Right lung (tissue), 5 donors: ENCODE data around the gene NELL2. TPM values are rescaled to one million over a fixed set of nuclear protein-coding genes. Genes with fewer than 3 reads are reported as not detected.
"Not testable (repeated sequence)": the region's sequence is repeated elsewhere in the genome, so short reads cannot be mapped to it uniquely, and the experiment has no call there.

ENCODE experiments used
- DNase-seq, 2 donors: peaks; one replicate each; pipeline ENCODE4 v3.0.0-alpha.2; 2013
- polyA plus RNA-seq, 5 donors: library from polyadenylated mRNA; unstranded; fragments of 120-200 nt; gene quantifications; one replicate each; pipeline versions ENCODE4 v1.2.1 to v1.2.3, GENCODE V29; 2013; ENCODE audit warnings: inconsistent platforms in 1 of 5, low replicate concordance in 1 of 5; ENCODE audit not compliant: insufficient read length in 5 of 5, insufficient read depth in 1 of 5

The NELL2 gene
- polyA plus RNA-seq, 5 donors = 25.3 to 42.4 (median 31.4) TPM

DNA sequence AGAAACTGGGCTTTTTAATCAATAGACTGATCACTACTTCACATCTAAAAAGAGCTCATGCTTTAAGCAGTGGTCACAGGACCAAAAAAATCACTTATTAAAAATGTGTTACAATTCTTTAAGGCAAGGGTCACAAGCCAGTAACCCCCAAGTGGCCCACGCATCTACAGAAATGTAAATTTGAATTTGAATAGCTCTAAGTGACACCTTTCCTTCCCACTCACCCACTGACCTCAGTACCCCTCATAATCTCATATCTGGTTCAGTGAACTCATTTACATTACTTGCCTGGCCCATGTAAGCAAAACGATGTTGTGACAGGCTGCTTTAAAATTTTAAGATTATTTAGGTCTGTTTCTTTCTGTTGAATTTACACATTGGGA lies 27.4 kb downstream of the NELL2 start:
- DNase-seq = no peak

DNA sequence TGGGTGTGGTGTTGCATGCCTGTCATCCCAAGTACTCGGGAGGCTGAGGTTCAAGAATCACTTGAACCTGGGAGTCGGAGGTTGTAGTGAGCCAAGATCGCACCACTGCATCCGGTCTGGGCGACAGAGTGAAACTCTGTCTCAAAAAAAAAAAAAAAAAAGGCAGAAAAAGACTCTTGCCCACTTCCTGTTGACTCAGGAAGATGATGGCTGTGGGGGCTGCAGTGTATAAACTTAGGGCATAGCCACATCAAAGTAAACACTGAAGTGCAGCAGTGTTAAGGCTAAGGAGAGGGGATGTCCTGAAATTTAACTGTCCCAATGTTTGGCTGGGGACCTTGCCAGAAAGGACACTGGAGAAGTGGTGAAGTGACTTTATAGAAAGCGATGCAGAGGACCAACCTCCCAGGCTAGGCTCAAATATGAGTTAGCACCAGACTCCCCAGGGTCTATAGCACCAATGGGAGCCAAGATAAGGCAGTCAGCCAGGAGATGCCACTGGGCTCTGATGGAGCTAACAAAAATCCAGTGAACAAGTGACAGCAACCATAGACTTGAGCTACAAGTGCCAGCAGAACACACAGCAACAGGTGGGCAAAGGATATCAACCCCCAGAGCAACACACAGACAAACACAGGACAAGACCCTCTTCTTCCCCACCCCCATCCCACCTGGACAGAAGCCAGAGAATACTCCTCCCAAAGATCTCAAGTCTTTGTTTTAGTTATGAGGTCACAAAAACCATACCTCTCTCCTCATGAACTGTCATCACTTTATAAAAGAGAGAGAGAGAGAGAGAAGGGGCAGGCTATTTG lies 28.0 kb downstream of the NELL2 start:
- no peak for DNase-seq

DNA sequence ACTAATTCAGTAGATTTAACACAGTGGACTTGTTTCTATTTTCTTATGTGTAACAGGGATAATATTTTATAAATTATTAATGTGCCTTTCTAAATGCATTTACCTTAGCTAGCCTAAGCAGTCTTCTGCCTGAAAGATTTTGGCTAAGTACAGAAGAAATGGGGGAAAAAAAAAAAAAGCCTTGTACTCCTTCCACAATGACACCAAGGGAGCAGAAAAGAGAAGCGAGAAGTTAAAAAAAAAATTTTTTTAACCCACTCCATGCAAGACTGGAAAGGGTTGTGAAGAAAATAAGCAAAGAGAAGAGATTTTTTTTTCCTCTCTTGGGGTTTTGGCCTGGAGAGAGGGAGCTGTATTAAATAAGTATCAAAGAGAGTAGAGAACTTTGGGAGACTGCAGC lies 28.7 kb downstream of the NELL2 start:
- no peak for DNase-seq

DNA sequence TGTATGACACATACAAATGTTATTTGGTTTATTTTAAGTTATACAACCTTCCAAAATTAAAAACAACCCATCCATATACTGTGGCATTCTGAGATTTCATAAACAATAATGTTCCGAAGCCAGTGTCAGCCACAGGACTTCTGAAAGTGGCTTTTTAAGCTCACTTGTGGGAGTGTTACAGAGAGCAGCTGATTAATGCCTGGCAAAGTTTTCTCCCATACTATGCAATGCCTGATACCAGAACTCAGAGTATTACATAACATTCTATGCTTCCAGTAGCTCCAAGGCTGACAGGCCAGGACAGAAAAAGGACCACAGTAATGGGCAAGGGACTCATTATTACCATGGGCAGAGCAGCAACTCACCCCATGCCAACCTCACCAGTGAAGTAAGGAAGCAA lies 29.3 kb downstream of the NELL2 start:
- DNase-seq = no peak

DNA sequence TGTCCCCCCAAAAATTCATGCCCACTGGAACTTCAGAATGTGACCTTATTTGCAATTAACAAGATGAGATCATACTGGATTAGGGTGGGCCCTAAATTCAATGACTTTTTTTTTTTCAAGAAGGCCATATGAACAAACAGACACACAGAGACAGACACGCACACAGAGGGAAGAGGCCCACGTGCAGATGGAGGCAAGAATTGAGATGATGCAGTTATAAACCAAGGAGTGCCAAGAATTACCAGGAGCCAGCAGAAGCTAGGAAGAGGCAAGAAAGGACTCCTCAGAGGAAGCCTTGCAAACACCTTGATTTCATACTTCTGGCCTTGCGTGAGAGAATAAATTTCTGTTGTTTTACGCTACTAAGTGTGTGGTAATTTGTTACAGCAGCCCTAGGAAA lies 33.4 kb downstream of the NELL2 start:
- DNase-seq = no peak

DNA sequence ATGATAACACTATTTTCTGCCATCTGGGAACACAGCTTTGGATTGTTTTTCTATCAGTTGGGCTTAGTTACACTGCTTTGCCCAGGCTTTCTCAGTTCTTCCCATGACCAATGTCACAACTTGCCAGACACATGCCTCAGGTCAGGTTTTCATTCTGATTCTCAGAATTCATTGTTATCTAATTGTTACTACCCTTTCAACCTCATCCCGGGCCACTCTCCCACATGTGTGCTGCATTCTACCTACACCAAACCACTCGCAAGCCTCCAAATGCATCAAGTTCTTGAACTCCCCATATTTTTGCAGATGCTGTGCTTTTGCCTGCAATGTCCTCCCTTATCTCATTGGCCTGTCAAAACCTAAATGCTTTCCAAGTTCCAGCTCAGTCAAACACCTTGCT lies 36.3 kb downstream of the NELL2 start:
- DNase-seq = no peak

DNA sequence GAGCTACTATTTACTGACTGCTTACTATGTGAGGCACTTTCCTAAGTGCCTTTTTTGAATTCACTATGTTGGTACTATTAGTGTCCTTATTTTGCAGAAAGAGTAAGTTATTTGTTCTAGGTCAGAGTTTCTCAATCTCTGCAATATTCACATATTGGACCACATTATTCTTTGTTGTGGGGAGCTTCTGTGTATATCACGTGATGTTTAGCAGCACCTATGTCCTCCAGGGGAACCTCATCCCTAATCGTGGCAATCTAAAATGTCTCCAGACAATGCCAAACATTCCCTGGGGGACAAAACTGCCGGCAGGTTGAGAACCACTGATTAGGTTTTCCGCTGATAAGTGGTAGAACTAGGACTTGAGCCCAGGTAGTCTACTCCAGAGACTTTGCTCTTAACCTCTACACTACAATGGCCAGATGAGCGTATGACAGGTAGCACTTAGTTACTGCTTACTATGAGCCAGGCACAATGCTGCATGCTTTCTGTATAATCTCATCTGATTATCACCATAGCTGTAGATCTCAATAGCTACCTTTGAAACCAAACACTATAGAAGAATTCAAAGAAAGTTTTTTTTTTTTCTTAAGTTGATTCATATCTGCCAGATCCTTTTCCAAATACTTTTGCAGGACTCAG lies 38.9 kb downstream of the NELL2 start:
- no peak for DNase-seq

DNA sequence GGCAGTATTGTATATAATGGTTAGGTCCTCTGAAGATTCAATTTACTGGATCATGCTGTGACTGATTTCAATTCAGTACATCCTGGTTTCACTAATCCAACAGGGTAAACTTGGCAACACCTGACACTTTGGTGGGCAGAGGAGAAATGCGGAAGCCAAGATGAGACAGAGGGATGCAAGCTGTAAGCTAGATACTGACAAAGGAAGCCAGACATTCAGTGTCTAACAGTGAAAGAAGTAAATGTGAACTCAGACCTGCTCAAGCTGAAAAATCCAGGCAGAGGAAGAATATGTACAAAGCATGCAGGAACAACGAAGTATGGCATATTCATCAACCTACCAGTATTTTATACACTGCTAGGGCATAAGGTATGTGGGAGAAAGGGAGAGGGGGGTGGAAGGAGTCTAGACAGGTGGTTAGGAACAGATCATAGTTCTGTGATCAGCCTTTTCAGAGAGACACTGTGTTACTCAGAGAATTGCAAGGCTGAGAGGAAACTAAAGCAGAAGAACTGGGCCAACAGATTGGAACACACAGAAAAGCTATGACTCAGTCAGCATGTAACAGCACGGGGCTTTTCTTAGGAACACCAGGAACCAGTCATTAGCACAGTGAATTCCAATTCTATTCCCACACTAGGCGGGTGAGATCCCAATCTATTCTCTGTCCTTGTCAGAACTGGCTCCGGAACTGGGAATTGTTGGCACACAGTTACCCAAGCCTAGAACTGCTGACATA lies 40.3 kb downstream of the NELL2 start:
- DNase-seq = no peak

DNA sequence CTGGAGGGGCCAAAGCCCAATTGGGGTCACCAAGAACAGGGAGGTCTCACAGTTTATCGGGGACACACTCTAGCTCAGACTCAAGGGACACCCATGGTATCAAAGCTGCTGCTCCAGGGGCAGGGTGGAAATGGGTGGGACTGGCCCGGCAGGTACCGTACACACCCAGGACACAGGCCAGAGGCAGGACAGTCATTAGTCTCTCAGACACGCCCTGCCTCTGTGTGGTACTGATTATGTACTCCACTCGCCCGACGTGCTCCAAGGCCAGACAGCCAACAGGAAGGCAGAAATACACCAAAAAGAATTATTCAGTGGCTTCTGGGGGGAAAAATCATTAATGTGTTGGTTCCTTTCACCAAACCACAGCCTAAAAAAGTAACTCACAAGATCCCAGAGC lies 41.1 kb downstream of the NELL2 start:
- not testable (repeated sequence) for DNase-seq

DNA sequence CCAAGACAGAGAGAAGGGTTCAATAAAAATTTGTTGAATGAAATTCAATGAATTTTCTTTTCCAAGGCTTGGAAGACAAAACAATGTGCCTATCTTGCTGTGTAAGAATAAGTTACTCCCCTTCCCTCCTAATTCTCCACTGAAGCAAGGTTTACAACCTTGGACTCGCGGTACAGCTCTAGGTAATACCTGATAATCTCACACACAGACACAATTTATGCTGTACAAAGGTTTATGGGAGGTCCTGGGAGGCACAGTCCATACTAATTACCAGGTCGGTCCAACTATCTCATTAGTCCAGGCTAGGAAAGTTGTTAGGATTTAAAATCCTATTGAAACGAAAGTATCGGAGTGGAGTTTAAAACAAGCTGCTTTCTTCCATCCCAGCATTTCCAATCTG lies 42.6 kb downstream of the NELL2 start:
- no peak for DNase-seq

DNA sequence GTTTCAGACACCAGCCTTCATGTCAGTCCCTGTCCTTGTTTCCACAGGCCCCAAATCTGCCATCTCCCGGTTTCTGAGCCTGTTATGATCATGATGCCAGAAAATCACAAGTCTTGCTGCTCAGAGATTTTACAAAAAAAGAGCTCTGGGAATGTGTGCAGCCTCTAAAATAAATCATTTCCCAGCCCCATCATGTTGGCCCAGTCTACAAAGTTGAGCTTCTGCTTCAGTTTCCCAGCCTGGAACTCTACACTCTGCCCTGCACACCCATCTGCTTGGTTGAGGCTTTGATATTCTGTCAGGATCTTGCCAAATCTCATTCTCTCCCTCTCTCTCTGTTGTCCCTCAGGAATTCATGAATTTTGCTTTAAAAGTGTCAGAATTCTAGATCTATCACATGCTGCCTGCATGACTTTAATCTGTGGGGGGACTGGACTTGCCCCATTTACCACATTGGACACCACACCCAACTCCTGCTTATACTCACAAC lies 45.5 kb downstream of the NELL2 start:
- no peak for DNase-seq

DNA sequence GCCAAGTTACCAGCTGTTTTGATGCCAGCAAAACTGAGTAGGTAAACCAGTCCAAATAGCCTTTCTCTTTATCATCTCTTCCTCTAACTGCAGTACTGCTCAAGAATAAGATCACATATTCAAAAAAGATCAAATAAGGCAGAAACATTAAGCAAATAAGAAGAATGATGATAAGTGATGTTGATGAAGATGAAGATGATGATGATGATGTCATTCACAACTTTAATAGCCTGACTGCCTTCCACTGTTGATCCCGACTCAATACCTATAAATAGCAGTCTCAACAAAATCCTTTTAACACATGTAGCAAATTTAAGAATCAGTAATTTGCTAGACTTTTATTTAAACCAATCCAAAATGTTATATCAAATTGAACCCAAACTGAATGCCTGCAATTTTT lies 47.1 kb downstream of the NELL2 start:
- no peak for DNase-seq

DNA sequence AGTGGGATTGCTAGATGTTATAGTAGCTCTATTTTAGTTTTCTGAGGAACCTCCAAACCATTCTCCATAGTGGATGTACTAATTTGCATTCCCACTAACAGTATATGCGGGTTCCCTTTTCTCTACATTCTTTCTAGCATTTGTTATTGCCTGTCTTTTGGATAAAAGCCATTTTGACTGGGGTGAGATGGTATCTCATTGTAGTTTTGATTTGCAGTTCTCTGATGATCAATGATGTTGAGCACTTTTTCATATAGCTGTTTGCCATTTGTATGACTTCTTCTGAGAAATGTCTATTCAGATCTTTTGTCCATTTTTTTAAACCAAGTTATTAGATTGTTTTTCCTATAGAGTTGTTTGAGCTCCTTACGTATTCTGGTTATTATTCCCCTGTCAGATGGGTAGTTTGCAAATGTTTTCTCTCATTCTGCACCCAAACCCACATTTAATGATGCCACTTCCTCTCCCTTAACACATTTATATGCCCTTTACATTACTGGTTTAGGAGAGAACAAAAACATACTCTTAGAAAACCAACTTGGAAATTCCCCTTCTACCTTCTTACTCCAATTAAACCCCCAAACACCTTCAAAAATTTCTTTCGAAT lies 48.2 kb downstream of the NELL2 start:
- no peak for DNase-seq

DNA sequence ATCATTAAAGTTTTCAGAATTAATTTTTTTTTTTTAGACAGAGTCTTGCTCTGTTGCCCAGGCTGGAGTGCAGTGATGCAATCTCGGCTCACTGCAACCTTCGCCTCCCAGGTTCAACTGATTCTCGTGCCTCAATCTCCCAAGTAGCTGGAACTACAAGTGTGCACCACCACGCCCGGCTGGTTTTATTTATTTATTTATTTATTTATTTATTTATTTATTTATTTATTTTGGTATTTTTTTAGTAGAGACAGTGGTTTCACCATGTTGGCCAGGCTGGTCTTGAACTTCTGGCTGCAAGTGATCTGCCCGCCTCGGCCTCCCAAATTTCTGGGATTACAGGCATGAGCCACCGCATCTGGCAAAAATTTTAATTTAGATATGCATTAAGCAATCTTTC lies 54.4 kb downstream of the NELL2 start:
- DNase-seq = not testable (repeated sequence)

DNA sequence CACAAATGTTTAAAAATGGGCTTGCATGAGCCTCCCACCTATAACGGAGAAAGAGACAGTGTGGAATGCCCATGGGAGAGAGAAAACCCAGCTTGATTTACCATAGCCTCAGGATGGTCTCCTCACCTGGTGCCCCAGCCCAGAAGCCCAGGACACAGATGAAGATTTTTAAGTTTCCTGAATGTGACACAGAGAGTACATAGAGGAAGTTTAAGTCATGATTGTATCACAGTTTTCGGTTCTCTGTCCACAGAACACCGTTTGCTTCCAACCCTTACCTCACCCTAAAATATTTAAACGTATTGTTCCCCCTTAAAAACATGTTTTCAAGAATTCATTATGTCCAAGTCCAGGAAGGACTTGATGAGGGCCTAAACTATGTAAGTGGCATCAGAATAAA lies 56.2 kb downstream of the NELL2 start:
- DNase-seq = no peak

DNA sequence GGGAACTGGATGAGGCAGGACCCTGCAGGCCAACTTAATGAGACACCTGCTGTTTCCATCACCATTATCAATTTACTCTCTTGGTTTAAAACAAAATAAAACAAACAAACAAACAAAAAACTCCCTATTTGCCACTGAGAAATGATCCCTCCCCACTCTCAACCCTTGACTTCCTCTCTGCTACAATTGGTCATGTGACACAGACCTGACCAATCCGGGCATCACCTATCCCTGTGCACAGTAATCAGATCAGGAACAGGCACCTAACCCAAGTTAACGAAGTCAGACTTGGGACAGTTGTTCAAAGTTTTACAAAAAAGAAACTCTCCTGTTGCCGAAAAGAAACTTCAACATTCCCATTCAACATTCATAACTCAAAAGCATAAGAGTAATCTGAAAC lies 58.4 kb downstream of the NELL2 start:
- no peak for DNase-seq

DNA sequence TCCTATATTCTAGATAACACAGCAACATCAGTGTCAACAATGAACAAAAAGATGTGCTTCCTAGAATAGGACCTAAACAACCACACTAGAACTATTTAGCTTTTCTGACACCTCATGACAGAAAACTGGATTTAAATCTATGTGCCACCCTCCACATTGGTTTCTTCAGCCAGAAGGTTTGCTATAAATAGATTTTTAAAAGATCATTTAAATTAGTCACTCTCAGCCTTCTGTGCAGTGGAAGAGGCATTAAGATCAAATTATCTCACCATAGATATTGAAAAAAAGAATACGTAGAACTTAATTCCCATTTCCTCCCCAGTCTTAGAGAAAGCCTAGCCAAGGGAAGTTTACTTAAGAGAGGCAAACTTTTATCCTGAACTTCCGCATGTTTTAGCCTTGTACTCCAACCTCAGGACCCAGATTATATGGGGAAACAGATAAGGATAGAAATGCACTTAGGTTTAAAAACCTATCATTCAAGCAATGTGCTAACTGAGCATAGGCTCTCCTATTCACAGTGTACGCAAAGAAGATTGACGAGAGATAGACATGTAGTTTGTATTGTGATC lies 59.6 kb downstream of the NELL2 start:
- no peak for DNase-seq

DNA sequence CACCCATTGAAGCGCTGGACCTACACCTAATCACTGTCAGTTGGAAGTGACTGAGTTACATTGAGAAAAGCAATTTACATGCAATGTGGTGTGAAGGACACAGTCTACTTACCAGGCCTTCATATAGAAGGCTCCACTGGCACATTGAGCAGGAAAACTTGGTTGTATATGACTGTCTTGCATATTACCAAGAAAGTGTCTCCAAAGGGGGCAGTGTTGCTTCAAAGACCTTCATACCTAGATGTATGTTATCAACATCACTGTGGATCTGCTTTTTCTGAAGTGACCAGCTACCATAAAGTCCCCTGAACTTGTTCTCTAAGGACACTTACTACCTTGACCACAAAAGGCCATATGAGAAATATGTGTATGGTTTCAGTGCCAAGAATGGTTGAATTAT lies 64.1 kb downstream of the NELL2 start:
- no peak for DNase-seq

DNA sequence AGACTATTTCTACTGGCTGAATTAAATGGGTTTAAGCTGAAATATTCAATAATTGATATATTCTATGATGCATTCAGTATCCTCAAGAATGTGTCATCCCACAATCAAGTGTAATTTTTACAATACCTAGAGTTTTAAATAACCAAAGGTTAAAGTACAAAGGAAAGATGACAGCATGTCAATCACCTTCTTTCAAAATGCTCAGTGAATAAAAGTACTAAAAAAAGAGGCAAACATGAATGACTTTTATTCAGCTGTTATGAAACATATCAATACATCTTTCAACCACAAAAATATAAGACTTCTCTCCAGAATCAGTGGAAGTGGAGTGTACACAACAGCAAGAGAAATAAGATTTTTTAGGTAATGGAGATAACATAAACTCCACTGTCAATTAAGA lies 72.0 kb downstream of the NELL2 start:
- no peak for DNase-seq

DNA sequence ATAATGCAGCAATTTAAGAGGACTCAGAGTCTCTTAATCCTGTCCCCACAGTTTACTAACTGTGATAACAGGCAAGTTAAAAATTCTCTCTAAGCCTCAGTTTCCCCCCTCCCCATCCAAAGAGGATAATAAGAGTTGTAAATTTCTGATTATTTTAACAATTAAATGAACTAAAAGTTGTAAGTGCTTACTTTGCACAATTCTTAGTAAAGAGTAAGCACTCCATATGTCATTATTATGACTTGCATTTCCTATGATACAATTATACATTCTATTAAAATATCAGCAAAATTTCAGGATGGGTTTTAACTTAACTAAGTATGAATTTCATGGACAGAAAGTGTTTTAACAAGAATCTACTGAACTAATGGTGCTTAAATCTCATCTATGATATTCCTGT lies 80.1 kb downstream of the NELL2 start:
- no peak for DNase-seq

DNA sequence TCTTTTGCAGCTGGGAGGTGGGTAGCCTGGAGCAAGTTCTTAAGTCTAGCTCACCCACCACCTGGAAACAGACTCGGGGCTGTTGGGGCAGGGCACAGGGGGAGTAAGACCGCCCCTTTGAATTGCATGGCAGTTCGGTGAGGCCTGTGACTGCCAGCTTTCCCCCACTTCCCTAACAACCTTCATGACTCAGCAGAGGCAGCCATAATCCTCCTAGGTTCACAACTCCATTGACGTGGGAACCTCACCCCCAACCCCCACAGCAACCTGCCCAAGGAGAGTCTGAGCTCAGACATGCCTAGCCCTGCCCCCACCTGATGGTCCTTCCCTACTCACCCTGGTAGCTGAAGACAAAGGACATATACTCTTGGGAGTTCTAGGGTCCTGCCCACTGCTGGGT lies 87.4 kb downstream of the NELL2 start:
- no peak for DNase-seq

DNA sequence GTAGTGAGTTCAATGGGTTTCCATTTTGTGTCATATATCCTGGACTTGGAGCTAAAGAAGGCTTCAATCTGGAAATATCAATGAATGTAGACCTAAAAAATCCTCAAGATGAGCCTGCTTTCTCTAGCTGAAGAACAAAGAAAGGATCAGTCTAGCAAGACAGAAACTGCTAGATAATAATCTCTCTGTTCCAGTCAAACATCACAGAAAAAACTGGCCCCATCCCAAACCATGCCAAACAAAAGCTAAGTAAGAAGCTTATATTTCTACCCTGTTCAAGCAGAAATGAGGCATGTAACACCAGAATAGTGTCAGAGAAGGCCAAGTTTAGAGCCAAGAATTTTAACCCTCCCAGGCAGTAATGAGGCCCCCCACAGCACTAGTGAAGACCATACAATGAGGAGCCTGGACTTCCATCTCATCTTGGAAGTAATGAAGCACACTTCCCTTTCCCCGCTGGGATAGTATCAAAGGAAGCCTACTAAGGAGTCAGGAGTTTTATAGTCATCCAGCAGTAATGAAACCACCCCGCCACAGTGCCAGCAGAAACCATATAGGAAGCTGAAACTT lies 95.8 kb downstream of the NELL2 start:
- no peak for DNase-seq
